GM23338 (cell line): ENCODE data around the gene ASB8. TPM values are rescaled to one million over a fixed set of nuclear protein-coding genes. Genes with fewer than 3 reads are reported as not detected.

Experiments
- ATAC-seq: fragments of 200-7000 bp; cut with Tn5 transposase; 3 replicates; pipeline ENCODE4 v1.9.1; 2020
- DNase-seq: peaks from one replicate; pipeline ENCODE4 v3.0.0-alpha.2; 2015; ENCODE audit warnings: low spot score
- H2AFZ ChIP-seq: fragments of 200-600 bp; sonication (generic); 2 replicates; pipeline ENCODE4 v1.8.0; 2016; ENCODE audit warnings: antibody characterized with exemption, mild to moderate bottlenecking, moderate library complexity
- H3F3A ChIP-seq: fragments of 200-600 bp; sonication (generic); replicated peaks from 2 replicates; pipeline ENCODE4 v1.8.0; 2017; ENCODE audit warnings: antibody characterized with exemption, mixed run types, low read depth
- H3K27ac ChIP-seq: fragments of 200-600 bp; sonication (generic); 2 replicates; pipeline ENCODE4 v1.6.1; 2016; ENCODE audit warnings: low read depth
- H3K27me3 ChIP-seq: fragments of 200-600 bp; sonication (generic); 2 replicates; pipeline ENCODE4 v1.8.0; 2016; ENCODE audit warnings: mild to moderate bottlenecking, mixed run types, moderate library complexity; ENCODE audit not compliant: insufficient read depth
- H3K36me3 ChIP-seq: fragments of 200-600 bp; sonication (generic); 2 replicates; pipeline ENCODE4 v1.8.0; 2016; ENCODE audit warnings: mild to moderate bottlenecking; ENCODE audit not compliant: insufficient read depth
- H3K4me1 ChIP-seq: fragments of 200-600 bp; sonication (generic); 2 replicates; pipeline ENCODE4 v1.8.0; 2016; ENCODE audit warnings: mild to moderate bottlenecking, moderate library complexity; ENCODE audit not compliant: insufficient read depth
- H3K4me2 ChIP-seq: fragments of 200-600 bp; sonication (generic); 2 replicates; pipeline ENCODE4 v1.7.1; 2017; ENCODE audit warnings: mixed run types
- H3K4me3 ChIP-seq: fragments of 200-600 bp; sonication (generic); 2 replicates; pipeline ENCODE4 v1.6.1; 2016; ENCODE audit warnings: mixed run types
- H3K79me2 ChIP-seq: fragments of 200-600 bp; sonication (generic); replicated peaks from 2 replicates; pipeline ENCODE4 v1.8.0; 2017; ENCODE audit warnings: mild to moderate bottlenecking; ENCODE audit not compliant: insufficient read depth
- H3K9me2 ChIP-seq: fragments of 200-600 bp; sonication (generic); 2 replicates; pipeline ENCODE4 v1.8.0; 2017; ENCODE audit not compliant: insufficient read depth
- H4K20me1 ChIP-seq: fragments of 200-600 bp; sonication (generic); replicated peaks from 2 replicates; pipeline ENCODE4 v1.8.0; 2017; ENCODE audit warnings: mild to moderate bottlenecking; ENCODE audit not compliant: insufficient read depth
- H3K27ac Mint-ChIP-seq: 2 replicates; pipeline ENCODE4 v1.8.0; 2020; ENCODE audit warnings: inconsistent platforms, mild to moderate bottlenecking, moderate library complexity, mixed read lengths
- H3K27me3 Mint-ChIP-seq: 3 replicates; pipeline ENCODE4 v1.8.0; 2022; ENCODE audit warnings: low read depth, mild to moderate bottlenecking, moderate library complexity, mixed read lengths, inconsistent platforms; ENCODE audit not compliant: insufficient read depth, poor library complexity
- H3K36me3 Mint-ChIP-seq: 3 replicates; pipeline ENCODE4 v1.8.0; 2021; ENCODE audit warnings: low read depth, mild to moderate bottlenecking, inconsistent platforms, moderate library complexity, mixed read lengths
- H3K4me1 Mint-ChIP-seq: 3 replicates; pipeline ENCODE4 v1.8.0; 2020; ENCODE audit warnings: mild to moderate bottlenecking, inconsistent platforms, mixed read lengths
- H3K4me3 Mint-ChIP-seq: 3 replicates; pipeline ENCODE4 v1.8.0; 2021; ENCODE audit warnings: moderate library complexity, mild to moderate bottlenecking, inconsistent platforms, mixed read lengths
- H3K9me3 Mint-ChIP-seq: 3 replicates; pipeline ENCODE4 v1.8.0; 2020; ENCODE audit warnings: moderate library complexity, mild to moderate bottlenecking, inconsistent platforms, mixed read lengths
- CREB1 ChIP-seq: fragments of 250-450 bp; sonication (Bioruptor Pico); IDR thresholded peaks from 2 replicates; pipeline ENCODE4 v1.5.0; 2020; ENCODE audit warnings: low read depth, mild to moderate bottlenecking, moderate library complexity
- EZH2 ChIP-seq: fragments of 200-600 bp; sonication (generic); IDR thresholded peaks from one replicate; pipeline ENCODE4 v1.8.0; 2017; ENCODE audit warnings: antibody characterized with exemption, mild to moderate bottlenecking, low read depth; ENCODE audit not compliant: unreplicated experiment
- polyA plus RNA-seq: library from polyadenylated mRNA; unstranded; fragments of >200 nt; fragmentation: Nextera tagmentation; extraction: Ambion mirVana; gene quantifications from 2 replicates; pipeline ENCODE4 v1.2.1, GENCODE V29; 2016
- total RNA-seq: library from RNA; depleted of rRNA; stranded (reverse); fragments of >200 nt; shearing (Covaris generic); gene quantifications from 2 replicates; pipeline ENCODE4 v1.2.3, GENCODE V29; 2014
- TF ChIP-seq, protein P1 (sequence below): fragments of 250-450 bp; sonication (Bioruptor Pico); IDR thresholded peaks from 2 replicates; pipeline ENCODE4 v1.5.0; 2020; ENCODE audit warnings: mild to moderate bottlenecking, moderate library complexity
- TF ChIP-seq, protein P2 (sequence below), 2 experiments: fragments of 200-600 bp in 1 of 2; sonication (generic) in 1 of 2; conservative IDR thresholded peaks; 2 replicates each; pipeline versions ENCODE4 v1.5.1 to v1.6.1; 2016 to 2017; ENCODE audit warnings: antibody characterized with exemption in 2 of 2, low read depth in 2 of 2, mild to moderate bottlenecking in 2 of 2, moderate library complexity in 1 of 2

Gene ASB8
- total and polyA plus RNA-seq, 2 experiments from 2014 or later = 5.4 to 8.4 TPM

DNA sequence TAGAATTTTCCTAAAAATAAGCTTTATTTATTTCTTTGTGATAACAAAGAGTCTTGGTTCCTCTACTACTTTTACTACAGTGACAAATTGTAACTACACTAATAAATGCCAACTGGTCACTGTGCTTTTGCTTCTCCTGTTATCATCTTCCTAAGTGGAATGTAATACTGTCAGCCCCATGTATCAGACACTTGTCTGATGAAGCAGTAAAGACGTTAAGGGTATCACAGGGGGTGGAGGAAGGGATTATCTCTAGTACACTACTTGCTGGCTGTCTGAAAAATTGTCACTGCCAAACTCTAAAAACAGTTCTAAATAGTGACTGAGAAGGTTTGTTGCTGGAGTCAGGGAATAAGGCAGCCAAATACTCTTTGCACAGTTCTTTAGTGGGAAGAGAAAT lies 11.3 kb downstream of the ASB8 start (continued):
- TF ChIP-seq, protein P1, sequence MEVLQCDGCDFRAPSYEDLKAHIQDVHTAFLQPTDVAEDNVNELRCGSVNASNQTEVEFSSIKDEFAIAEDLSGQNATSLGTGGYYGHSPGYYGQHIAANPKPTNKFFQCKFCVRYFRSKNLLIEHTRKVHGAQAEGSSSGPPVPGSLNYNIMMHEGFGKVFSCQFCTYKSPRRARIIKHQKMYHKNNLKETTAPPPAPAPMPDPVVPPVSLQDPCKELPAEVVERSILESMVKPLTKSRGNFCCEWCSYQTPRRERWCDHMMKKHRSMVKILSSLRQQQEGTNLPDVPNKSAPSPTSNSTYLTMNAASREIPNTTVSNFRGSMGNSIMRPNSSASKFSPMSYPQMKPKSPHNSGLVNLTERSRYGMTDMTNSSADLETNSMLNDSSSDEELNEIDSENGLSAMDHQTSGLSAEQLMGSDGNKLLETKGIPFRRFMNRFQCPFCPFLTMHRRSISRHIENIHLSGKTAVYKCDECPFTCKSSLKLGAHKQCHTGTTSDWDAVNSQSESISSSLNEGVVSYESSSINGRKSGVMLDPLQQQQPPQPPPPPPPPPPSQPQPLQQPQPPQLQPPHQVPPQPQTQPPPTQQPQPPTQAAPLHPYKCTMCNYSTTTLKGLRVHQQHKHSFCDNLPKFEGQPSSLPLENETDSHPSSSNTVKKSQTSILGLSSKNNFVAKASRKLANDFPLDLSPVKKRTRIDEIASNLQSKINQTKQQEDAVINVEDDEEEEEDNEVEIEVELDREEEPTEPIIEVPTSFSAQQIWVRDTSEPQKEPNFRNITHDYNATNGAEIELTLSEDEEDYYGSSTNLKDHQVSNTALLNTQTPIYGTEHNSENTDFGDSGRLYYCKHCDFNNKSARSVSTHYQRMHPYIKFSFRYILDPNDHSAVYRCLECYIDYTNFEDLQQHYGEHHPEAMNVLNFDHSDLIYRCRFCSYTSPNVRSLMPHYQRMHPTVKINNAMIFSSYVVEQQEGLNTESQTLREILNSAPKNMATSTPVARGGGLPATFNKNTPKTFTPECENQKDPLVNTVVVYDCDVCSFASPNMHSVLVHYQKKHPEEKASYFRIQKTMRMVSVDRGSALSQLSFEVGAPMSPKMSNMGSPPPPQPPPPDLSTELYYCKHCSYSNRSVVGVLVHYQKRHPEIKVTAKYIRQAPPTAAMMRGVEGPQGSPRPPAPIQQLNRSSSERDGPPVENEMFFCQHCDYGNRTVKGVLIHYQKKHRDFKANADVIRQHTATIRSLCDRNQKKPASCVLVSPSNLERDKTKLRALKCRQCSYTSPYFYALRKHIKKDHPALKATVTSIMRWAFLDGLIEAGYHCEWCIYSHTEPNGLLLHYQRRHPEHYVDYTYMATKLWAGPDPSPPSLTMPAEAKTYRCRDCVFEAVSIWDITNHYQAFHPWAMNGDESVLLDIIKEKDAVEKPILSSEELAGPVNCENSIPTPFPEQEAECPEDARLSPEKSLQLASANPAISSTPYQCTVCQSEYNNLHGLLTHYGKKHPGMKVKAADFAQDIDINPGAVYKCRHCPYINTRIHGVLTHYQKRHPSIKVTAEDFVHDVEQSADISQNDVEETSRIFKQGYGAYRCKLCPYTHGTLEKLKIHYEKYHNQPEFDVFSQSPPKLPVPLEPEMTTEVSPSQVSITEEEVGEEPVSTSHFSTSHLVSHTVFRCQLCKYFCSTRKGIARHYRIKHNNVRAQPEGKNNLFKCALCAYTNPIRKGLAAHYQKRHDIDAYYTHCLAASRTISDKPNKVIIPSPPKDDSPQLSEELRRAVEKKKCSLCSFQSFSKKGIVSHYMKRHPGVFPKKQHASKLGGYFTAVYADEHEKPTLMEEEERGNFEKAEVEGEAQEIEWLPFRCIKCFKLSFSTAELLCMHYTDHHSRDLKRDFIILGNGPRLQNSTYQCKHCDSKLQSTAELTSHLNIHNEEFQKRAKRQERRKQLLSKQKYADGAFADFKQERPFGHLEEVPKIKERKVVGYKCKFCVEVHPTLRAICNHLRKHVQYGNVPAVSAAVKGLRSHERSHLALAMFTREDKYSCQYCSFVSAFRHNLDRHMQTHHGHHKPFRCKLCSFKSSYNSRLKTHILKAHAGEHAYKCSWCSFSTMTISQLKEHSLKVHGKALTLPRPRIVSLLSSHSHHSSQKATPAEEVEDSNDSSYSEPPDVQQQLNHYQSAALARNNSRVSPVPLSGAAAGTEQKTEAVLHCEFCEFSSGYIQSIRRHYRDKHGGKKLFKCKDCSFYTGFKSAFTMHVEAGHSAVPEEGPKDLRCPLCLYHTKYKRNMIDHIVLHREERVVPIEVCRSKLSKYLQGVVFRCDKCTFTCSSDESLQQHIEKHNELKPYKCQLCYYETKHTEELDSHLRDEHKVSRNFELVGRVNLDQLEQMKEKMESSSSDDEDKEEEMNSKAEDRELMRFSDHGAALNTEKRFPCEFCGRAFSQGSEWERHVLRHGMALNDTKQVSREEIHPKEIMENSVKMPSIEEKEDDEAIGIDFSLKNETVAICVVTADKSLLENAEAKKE (CRISPR knock-in tag) = no peak
- TF ChIP-seq CREB1 (CRISPR knock-in tag) = no peak
- no peak for TF ChIP-seq EZH2

DNA sequence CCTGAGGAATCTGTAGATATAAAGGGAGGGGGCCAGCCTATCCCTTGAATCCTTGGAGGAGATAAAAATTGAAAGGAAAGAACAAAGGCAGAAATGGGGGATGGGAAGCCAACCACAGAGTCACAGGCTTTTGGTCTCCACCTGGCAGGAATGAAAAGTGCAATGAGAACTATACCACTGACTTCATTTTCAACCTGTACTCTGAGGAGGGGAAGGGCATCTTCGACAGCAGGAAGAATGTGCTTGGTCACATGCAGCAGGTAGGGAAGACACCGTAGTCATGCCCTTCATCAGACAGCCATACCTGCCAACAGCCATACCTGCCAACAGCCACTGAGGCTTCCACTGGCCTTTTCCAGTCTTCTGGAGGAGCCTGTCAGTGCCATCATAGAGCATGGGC lies 13.4 kb downstream of the ASB8 start:
- H3K27ac ChIP-seq = peak overlapping the region; percentile 91
- peak; percentile 52 for ATAC-seq

More for the DNA sequence above, 13.4 kb downstream of the ASB8 start:
- Histone ChIP-seq H3K4me2 (peak overlapping the region; percentile 59; the same call in 1 of the 2 replicates), H4K20me1 (0 out of 2 replicates have a peak, but pooled peaks cover 3% of the 10 kb centered on the region), H3K27me3 (no peaks in the 10 kb centered on the region), H3K4me1 (peaks cover 39% of the 10 kb centered on the region), H3F3A (no peaks in the 10 kb centered on the region; the same call in 1 of the 2 replicates), H3K9me2 (no peaks in the 10 kb centered on the region), H2AFZ (no peak overlapping the region), H3K4me3 (peak overlapping the region; percentile 6; the same call in 1 of the 2 replicates), H3K79me2 (no peaks in the 10 kb centered on the region), H3K36me3 (peaks cover 38% of the 10 kb centered on the region)
- H3K36me3 Mint-ChIP-seq = peaks cover 82% of the 10 kb centered on the region
- H3K27ac Mint-ChIP-seq = peak overlapping the region; percentile 95
- H3K4me3 Mint-ChIP-seq = peak overlapping the region; percentile 53; the same call in 2 of the 3 replicates
- peaks cover 15% of the 10 kb centered on the region; the same call in 2 of the 3 replicates for H3K9me3 Mint-ChIP-seq
- H3K27me3 Mint-ChIP-seq = peaks cover 11% of the 10 kb centered on the region
- TF ChIP-seq, protein P2, sequence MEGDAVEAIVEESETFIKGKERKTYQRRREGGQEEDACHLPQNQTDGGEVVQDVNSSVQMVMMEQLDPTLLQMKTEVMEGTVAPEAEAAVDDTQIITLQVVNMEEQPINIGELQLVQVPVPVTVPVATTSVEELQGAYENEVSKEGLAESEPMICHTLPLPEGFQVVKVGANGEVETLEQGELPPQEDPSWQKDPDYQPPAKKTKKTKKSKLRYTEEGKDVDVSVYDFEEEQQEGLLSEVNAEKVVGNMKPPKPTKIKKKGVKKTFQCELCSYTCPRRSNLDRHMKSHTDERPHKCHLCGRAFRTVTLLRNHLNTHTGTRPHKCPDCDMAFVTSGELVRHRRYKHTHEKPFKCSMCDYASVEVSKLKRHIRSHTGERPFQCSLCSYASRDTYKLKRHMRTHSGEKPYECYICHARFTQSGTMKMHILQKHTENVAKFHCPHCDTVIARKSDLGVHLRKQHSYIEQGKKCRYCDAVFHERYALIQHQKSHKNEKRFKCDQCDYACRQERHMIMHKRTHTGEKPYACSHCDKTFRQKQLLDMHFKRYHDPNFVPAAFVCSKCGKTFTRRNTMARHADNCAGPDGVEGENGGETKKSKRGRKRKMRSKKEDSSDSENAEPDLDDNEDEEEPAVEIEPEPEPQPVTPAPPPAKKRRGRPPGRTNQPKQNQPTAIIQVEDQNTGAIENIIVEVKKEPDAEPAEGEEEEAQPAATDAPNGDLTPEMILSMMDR (conservative IDR thresholded peaks at IDR 0.05; ENCODE audit: low read depth in 2 of 2) = no peak; a peak in 1 of 4 replicates
- peaks cover 45% of the 10 kb centered on the region for H3K4me1 Mint-ChIP-seq
- DNase-seq = peak; percentile 60
